Measurements from ENCODE around the gene CDKAL1.

- TF ChIP-seq CTCF (IDR thresholded peaks at IDR 0.05) (no peak), POLR2A (IDR thresholded peaks at IDR 0.05) (no peak), POLR2AphosphoS5 (IDR thresholded peaks at IDR 0.05; ENCODE audit: insufficient read depth in 1 of 2, low read depth in 1 of 2) (no peak)
Measured at GRCh38 chr6:20876036-20876435, 341.8 kb downstream of the CDKAL1 start.

Data from vagina (tissue), 2 donors.